GM20431 (cell line): Measurements from ENCODE around the gene IRF4.

Experiments
- in situ Hi-C: fragments of 300-500 bp; cut with MseI, MboI; formaldehyde crosslinking; loops from one replicate; pipeline ENCODE4 v1.15.0; 2020; ENCODE audit warnings: low sequenced_read_pairs; ENCODE audit not compliant: unreplicated experiment

IRF4 gene

GRCh38 chr6:395432-396125, 4.0 kb downstream of the IRF4 start:
- in situ Hi-C loops = no loop called here

- in situ Hi-C loops = no loop called here
Observed at GRCh38 chr6:396126-396520, 4.6 kb downstream of the IRF4 start.

- in situ Hi-C loops = no loop called here
Observed at GRCh38 chr6:397056-397455, 5.5 kb downstream of the IRF4 start.

- in situ Hi-C loops = no loop called here
Observed at GRCh38 chr6:397604-398003, 6.1 kb downstream of the IRF4 start.

- in situ Hi-C loops = no loop called here
Observed at GRCh38 chr6:398065-398464, 6.5 kb downstream of the IRF4 start.

GRCh38 chr6:398558-399078, 7.1 kb downstream of the IRF4 start:
- in situ Hi-C loops = no loop called here

- in situ Hi-C loops = no loop called here
Observed at GRCh38 chr6:399785-400534, 8.4 kb downstream of the IRF4 start.

- in situ Hi-C loops = no loop called here
Observed at GRCh38 chr6:400815-401214, 9.3 kb downstream of the IRF4 start.

GRCh38 chr6:401239-401993, 9.9 kb downstream of the IRF4 start:
- in situ Hi-C loops = no loop called here

GRCh38 chr6:401994-402640, 10.6 kb downstream of the IRF4 start:
- in situ Hi-C loops = no loop called here

- in situ Hi-C loops = no loop called here
Observed at GRCh38 chr6:402901-403658, 11.5 kb downstream of the IRF4 start.

GRCh38 chr6:403659-404655, 12.4 kb downstream of the IRF4 start:
- in situ Hi-C loops = no loop called here

- in situ Hi-C loops = no loop called here
Observed at GRCh38 chr6:404685-405423, 13.3 kb downstream of the IRF4 start.

- in situ Hi-C loops = no loop called here
Observed at GRCh38 chr6:408148-408547, 16.6 kb downstream of the IRF4 start.

- in situ Hi-C loops = no loop called here
Observed at GRCh38 chr6:408599-409102, 17.1 kb downstream of the IRF4 start.

- in situ Hi-C loops = no loop called here
Observed at GRCh38 chr6:409370-409972, 17.9 kb downstream of the IRF4 start.
